ENCODE results near the gene EFNA5.
A peak's percentile ranks its signal among the peaks of the same experiment; 100 is the strongest.

EFNA5 gene

DNA sequence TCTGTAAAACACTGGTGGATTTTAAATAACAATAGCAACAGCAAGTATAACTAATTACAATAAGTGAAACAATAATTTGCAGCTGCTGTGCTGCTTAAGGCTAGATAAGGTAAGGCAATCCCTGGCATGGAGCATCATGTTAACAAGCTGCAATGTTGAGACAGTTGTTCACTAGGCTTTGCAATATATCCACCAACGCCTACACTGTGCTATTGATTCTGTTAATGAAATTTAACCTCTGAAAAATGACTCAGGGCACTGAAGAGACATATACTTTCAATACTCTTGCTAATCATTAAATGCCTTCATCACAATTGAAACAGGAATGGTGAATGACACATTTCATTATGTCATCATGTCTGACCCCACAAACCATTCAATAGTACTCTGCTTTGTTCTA is 255.0 kb downstream of the EFNA5 start:
- no peak for DNase-seq

DNA sequence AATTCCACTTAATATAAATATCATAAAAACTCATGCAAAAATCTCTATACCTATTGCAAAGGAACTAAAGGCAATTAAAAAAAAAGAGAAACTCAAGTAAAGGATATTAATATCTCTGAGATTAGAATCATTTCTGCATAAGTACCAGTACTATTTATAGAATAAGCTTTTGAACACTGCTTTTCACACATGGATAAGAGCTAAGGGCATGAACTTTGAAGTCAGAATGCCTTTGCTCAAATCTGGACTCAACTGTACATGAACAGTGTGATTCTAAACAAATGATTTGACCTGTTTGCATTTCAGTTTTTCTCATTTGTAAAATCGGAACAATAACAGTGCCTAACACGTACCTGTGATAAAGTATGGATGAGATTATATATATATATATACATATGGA is 255.9 kb downstream of the EFNA5 start:
- no peak for DNase-seq

GRCh38 chr5:107413754-107414153 is 257.0 kb downstream of the EFNA5 start:
- DNase-seq, result no peak

DNA sequence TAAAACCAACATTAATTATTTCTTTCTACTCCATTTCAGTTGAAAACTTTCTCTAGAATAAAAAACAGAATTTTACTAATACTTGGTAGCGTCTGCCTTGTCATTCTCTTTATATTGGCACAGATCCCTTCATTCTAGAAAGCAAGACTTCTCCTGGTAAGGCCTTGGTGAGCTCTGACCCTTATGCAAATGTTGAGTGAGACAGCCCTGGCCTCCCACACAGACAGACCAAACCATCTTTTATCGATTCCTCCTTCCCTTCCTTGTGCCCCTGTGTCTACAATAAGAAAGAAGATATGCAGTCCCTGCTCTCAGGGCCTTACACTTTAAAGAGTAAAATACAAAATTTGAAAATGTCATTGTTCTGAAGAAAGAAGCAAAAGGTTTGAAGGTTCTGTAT is 262.2 kb downstream of the EFNA5 start:
- no peak for DNase-seq

GRCh38 chr5:107407713-107408298 is 262.9 kb downstream of the EFNA5 start:
- DNase-seq, result no peak

DNA sequence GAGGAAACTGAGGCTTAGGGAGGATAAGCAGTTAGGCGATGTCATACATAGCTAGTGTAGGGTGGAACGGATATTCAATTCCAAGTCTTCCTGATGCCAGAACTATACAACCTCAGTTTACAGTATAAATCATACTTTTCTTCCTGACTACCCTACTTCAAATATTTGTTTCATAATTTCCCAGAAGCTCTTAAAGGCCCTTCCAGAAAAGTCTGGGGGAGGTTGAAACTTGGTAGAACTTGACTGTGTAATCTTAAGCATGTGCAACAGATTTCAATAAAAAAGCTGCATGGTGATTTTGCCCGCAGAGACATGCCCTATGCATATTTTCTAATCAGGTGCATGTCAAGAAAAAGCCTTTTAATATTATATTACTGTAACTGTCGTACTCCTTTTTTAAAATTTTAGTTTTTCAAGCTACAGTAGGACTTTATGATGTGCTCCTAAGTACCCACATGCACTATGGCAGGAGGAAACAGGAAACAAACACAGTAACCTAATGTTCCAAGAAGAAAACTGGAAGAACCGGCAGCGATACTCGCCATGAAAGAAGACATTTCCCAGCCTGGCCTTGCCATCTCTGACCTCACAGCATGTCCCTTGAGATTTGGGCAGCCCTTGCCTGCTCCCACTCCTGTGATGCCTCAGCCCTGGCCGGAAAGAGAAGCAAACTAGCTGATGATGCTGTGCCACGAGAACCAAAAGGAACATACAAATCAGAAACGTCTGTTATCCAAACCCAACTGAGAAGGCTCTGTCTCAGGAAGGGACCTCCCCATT is 266.0 kb downstream of the EFNA5 start:
- DNase-seq, result no peak

DNA sequence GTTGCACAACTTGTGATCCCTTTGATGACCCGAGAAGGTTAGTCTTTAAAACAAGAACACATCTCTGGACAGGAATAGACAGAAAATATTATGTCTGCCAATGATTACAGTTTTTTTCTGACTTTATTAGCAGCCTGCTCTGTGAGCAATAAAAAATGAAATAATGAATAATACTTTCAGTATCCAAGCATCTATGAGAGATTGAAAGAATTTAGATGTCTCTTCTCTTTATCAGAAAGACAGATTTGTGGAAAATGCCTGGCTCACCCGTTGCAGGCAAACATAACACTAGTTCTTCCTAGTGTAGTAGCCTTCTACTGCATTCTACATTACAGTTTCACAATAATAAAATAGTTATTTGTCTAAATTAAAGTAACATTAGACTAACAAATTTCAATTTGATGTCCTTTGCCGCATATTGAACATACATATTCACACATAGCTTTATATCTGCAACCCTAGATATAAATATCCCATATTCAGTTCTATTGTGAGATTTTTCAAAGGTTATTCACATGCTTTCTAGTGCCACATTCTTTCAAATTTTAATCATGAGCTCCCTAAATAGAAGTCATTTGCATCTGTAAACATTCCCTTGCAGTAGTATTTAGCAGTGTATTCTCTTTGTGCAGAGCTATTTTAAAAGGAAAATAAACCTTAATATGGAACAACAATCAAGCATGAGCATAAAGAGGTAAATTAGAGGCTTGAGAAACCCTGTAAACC is 267.3 kb downstream of the EFNA5 start:
- no peak for DNase-seq

- DNase-seq, result no peak
Observed at GRCh38 chr5:107402434-107403227, 268.1 kb downstream of the EFNA5 start.

DNA sequence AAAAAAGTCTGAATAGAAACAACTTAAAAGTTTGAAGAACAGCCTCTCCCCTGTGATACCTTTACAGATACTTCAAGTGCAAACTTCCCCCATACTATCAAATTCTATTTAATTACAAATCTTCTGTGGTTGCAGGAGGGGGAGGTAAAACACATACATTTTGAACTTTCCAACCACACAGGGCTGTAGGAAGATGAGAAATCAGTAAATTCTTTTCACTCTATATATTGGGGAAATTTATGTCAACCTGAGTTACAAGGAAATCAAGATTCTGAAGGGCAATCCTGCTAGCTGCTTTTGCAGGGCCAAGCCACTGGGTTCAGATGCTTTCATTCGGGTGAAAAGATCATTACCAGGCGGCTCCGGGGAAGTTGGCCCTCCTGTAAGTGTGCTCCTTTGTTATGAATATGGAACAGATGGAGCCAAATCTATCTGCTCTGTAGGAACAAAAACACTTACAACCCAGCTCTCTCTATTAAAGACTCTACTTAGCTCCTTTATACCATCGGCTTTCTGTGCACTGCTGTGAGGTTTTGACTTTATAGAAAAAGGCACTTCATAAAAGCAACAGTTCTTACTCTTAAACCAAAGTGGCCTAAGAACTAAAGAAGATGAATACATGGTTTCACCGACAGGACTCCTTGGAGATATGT is 269.1 kb downstream of the EFNA5 start:
- DNase-seq, result no peak

DNA sequence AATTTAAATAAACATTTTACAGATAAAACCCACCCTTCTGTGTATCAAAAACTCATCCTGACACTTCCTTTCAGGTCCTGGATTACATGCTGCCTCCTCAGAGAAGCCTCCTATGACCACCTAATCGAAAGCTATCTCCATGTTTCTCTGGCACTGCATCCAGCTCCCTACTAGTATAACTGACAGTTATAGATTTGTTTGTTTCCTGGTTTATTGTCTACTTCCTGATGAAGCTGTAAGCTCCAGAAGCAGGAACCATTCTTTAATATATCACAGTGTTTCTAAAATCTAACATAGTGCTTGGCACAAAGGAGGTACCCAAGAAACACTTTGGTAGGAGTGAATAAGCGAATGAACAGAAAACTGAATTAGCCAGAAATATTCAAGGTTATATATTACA is 270.4 kb downstream of the EFNA5 start:
- no peak for DNase-seq

GRCh38 chr5:107398703-107399102 is 272.0 kb downstream of the EFNA5 start:
- no peak for DNase-seq

DNA sequence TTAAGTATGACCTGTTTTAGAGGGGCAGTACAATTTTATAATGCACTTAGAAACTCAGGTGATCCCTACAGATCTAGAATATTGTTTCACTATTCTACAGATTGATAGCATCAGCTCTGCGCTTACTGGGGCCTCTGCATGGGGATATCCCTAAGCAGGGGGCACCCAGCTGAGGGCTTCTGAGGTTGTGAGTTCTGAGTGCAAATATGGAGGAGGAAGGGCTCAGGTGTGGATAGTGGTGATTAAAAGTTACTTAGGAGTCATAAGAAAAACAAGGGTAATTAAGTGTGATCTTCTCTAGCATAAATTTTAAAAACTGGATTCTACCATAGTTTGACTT is 274.4 kb downstream of the EFNA5 start:
- no peak for DNase-seq

- no peak for DNase-seq
Observed at GRCh38 chr5:107395632-107396350, 274.9 kb downstream of the EFNA5 start.

DNA sequence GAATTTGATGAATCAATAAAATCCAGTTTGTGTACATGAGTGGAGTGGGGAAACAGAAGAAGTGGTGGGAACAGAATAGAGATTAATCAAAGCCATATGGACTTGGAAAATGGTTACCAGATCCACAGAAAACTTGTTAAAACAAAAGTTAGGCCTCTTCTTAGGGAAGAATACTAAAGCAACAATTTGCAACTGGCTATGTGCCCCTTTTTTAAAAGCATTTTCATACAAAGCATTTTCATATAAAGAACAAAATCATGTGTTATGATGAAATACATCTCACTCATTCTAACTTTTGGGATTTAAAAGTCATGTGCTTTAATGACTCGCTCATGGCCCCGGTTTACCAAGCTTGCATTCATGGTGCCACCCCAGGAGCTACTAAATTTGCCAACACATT is 276.9 kb downstream of the EFNA5 start:
- DNase-seq, result no peak

GRCh38 chr5:107391787-107392186 is 278.9 kb downstream of the EFNA5 start:
- DNase-seq, result no peak

DNA sequence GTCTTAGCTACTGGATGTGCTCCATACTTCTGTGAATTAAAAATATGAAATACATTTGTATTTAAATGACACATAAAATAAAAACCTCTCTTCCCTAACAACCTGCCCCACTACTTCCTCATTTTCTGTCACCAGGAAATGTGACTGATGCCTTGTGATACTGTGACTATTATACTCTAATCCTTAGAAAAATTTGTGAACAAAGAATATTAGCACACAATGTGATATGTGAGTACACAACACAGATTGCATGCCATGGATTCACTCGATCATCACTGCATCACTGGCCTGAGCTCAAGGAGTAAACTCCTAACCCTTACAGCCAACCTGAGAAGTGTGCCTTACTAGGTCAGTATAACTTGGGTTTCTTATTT is 281.0 kb downstream of the EFNA5 start:
- DNase-seq, result no peak

DNA sequence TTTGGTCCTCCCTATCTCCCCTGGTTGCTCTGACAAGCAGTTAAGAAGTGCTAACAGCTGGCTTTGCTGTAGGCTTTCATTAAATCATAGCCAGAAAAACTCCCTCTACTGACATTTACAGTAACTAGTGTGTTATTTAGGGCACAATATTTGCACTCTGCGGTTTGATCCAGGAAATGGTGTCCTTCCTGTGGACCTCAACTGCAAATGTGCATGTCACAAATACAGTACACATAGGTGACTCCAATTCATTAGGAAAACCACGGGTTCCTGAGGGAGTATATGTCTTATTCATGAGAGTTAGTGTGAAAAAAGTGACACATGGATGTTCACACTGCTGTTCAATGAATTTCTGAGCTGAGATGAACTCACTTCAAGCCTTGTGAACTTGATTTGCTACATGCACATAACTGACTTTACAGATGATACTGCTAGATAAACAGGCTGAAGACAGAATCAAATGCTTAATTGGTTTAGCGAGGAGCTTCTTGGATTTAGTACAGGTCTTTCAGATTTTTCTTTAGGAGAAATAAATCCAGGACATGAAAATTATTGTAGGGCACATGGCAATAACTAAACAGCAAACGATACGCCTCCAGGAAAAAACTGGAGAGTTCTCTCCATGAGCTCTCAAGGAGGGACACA is 281.5 kb downstream of the EFNA5 start:
- DNase-seq, result peak; percentile 63

GRCh38 chr5:107388141-107388861 is 282.4 kb downstream of the EFNA5 start:
- DNase-seq, result peak; percentile 11

DNA sequence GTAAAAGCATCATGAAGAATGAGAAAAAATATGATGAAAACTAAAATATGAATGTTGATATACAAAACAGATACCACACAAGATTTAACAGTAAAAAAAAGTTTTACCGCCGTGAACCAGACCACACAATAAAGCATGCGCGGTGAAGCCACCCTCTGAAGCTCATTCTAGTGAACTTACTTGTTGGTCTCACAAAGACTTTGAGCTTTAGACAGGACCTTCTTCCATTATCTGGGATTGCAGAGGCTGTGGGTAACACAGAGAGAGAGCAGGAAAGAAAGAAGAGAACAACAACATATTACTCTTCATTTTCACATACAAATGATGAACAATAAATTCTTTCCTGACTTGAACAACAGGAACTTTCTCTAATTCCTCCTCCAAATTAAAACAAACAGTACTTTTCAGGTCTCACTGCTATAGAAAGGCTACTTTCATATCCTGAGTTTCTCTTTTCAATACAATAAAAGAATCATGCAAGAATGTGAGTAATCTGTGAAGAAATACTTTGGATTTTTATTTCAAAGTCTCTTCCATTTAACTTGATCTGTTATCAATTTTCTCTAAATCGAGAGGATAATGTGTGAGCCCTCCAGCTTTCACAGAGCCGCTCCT is 283.1 kb downstream of the EFNA5 start:
- no peak for DNase-seq

GRCh38 chr5:107385708-107386107 is 285.0 kb downstream of the EFNA5 start:
- DNase-seq, result no peak

DNA sequence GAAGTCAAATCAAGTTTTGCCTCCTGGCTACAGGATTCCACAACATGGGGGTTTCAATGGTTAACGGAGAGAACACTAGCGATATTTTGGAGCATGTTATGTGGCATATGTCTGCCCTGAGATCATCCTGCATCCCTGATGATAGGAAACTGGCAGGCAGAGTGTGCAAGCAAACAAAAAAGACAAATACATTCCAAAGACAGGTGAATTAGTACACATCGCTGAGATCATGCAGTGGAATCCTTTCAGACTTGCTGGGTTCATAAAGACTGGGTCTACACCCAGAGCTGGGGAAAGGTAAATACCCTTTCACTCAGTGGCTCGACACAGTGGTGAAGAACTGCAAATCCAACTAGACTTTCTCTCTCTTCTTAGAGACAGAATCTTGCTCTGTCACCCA is 286.5 kb downstream of the EFNA5 start:
- no peak for DNase-seq
